HepG2 (cell line): ENCODE measurements around the gene MAP3K20. TPM values are rescaled to one million over a fixed set of nuclear protein-coding genes. Genes with fewer than 3 reads are reported as not detected.

Experiments used
- ATAC-seq: fragments of 200-7000 bp; cut with Tn5 transposase; 3 replicates; pipeline ENCODE4 v1.9.1; 2020; ENCODE audit warnings: mild to moderate bottlenecking, moderate library complexity
- BruUV-seq: library from RNA; stranded (reverse); fragments of 400-500 nt; replicated peaks from 2 replicates; lab custom pipeline; 2021; lab: Mats Ljungman, UMichigan
- CTCF ChIA-PET: fragments of 300-600 bp; formaldehyde crosslinking; extraction: SDS; loops from one replicate; lab custom pipeline; 2021; ENCODE audit warnings: low total read pairs, inconsistent platforms, low intra/inter-chr PET ratio; lab: Yijun Ruan, JAX
- POLR2A ChIA-PET: fragments of 350-600 bp; sonication (Branson Sonifier 250); formaldehyde crosslinking; loops from one replicate; lab custom pipeline; 2020; ENCODE audit warnings: antibody characterized with exemption, inconsistent platforms; lab: Yijun Ruan, JAX
- DNase-seq: peaks from one replicate; pipeline ENCODE4 v3.0.0-alpha.2; 2015; ENCODE audit warnings: low spot score
- FAIRE-seq: peaks from 3 replicates; lab custom pipeline; 2011; peaks lifted over from hg19 to GRCh38; lab: Jason Lieb, UNC
- H2AFZ ChIP-seq: one replicate; pipeline ENCODE4 v1.6.1; 2011; ENCODE audit warnings: low read length, inconsistent platforms
- H3K27ac ChIP-seq: fragments of 300-600 bp; 3 replicates; pipeline ENCODE4 v1.8.0; 2011; ENCODE audit warnings: mixed run types, mild to moderate bottlenecking, mixed read lengths, low read length, inconsistent platforms; ENCODE audit not compliant: insufficient read depth; ENCODE audit errors: extremely low read length
- H3K27me3 ChIP-seq, 2 experiments: fragments of 200-600 bp in 1 of 2; 2 replicates in 1 of 2; 3 replicates in 1 of 2; pipeline versions ENCODE4 v1.6.0 to v1.8.0; 2011; ENCODE audit warnings: low read length in 2 of 2, mild to moderate bottlenecking in 2 of 2, moderate library complexity in 2 of 2, inconsistent platforms in 1 of 2; ENCODE audit not compliant: insufficient read depth in 2 of 2, control insufficient read depth in 1 of 2
- H3K36me3 ChIP-seq, 2 experiments: fragments of 200-600 bp in 1 of 2; replicated peaks in 1 of 2; 2 replicates in 1 of 2; 3 replicates in 1 of 2; pipeline versions ENCODE4 v1.5.1 to v1.8.0; 2011; ENCODE audit warnings: low read length in 2 of 2, inconsistent platforms in 1 of 2; ENCODE audit not compliant: insufficient read depth in 2 of 2, control insufficient read depth in 1 of 2
- H3K4me1 ChIP-seq: 2 replicates; pipeline ENCODE4 v1.5.1; 2012; ENCODE audit warnings: low read length, inconsistent platforms; ENCODE audit not compliant: insufficient read depth
- H3K4me2 ChIP-seq: 2 replicates; pipeline ENCODE4 v1.6.0; 2011; ENCODE audit warnings: low read depth, low read length, inconsistent platforms
- H3K4me3 ChIP-seq, 3 experiments: fragments of 200-600 bp in 1 of 3; sonication (generic), shearing (Covaris generic) in 1 of 3; replicated peaks in 1 of 3; 2 replicates each; pipeline ENCODE4 v1.5.1; 2011 to 2016; ENCODE audit warnings: low read length in 3 of 3, inconsistent platforms in 2 of 3, low read depth in 2 of 3, mild to moderate bottlenecking in 2 of 3, control low read depth in 1 of 3, mixed read lengths in 1 of 3; ENCODE audit not compliant: insufficient read depth in 1 of 3
- H3K79me2 ChIP-seq: one replicate; pipeline ENCODE4 v1.6.1; 2011; ENCODE audit warnings: low read length, inconsistent platforms; ENCODE audit not compliant: insufficient read depth
- H3K9ac ChIP-seq: 2 replicates; pipeline ENCODE4 v1.6.0; 2011; ENCODE audit warnings: mild to moderate bottlenecking, low read depth, low read length, inconsistent platforms; ENCODE audit not compliant: insufficient read depth
- H3K9me3 ChIP-seq: 2 replicates; pipeline ENCODE4 v1.5.1; 2012; ENCODE audit warnings: mild to moderate bottlenecking, low read length
- H4K20me1 ChIP-seq: 2 replicates; pipeline ENCODE4 v1.6.0; 2011; ENCODE audit warnings: inconsistent platforms, mild to moderate bottlenecking, low read length, moderate library complexity; ENCODE audit not compliant: insufficient read depth
- GZF1 ChIP-seq: sonication (generic); formaldehyde crosslinking; IDR thresholded peaks from 2 replicates; pipeline ENCODE4 v1.5.1; 2020; ENCODE audit warnings: mild to moderate bottlenecking, missing genetic modification reagents
- KAT8 ChIP-seq: IDR thresholded peaks from 2 replicates; pipeline ENCODE4 v1.6.1; 2016; ENCODE audit warnings: missing genetic modification reagents, missing compliant biosample characterization
- KDM5B ChIP-seq: sonication (generic); formaldehyde crosslinking; IDR thresholded peaks from 2 replicates; pipeline ENCODE4 v1.4.0; 2020; ENCODE audit warnings: missing genetic modification reagents, mild to moderate bottlenecking, borderline replicate concordance
- RORA ChIP-seq: sonication (generic); formaldehyde crosslinking; IDR thresholded peaks from 2 replicates; pipeline ENCODE4 v1.5.0; 2020; ENCODE audit warnings: mild to moderate bottlenecking, missing genetic modification reagents, moderate library complexity
- TRIM22 ChIP-seq: fragments of 450-650 bp; IDR thresholded peaks from 2 replicates; pipeline ENCODE4 v1.6.1; 2017
- ZBTB8A ChIP-seq: sonication (generic); formaldehyde crosslinking; IDR thresholded peaks from 2 replicates; pipeline ENCODE4 v1.4.0; 2020; ENCODE audit warnings: mild to moderate bottlenecking, low read depth, missing genetic modification reagents, borderline replicate concordance
- ZFP1 ChIP-seq: IDR thresholded peaks from 2 replicates; pipeline ENCODE4 v1.6.1; 2016
- ZFP37 ChIP-seq: sonication (generic); formaldehyde crosslinking; IDR thresholded peaks from 2 replicates; pipeline ENCODE4 v1.4.0; 2020; ENCODE audit warnings: missing genetic modification reagents, borderline replicate concordance
- ZFX ChIP-seq: sonication (generic); formaldehyde crosslinking; IDR thresholded peaks from 2 replicates; pipeline ENCODE4 v1.4.0; 2020; ENCODE audit warnings: mild to moderate bottlenecking, low read depth, missing genetic modification reagents, moderate library complexity
- ZNF180 ChIP-seq: sonication (generic); formaldehyde crosslinking; IDR thresholded peaks from 2 replicates; pipeline ENCODE4 v1.4.0; 2020; ENCODE audit warnings: low read depth, missing genetic modification reagents, borderline replicate concordance
- ZNF329 ChIP-seq: sonication (generic); formaldehyde crosslinking; IDR thresholded peaks from 2 replicates; pipeline ENCODE4 v1.9.0; 2021; ENCODE audit warnings: low read depth, mild to moderate bottlenecking, missing genetic modification reagents
- ZNF430 ChIP-seq: sonication (generic); formaldehyde crosslinking; IDR thresholded peaks from 2 replicates; pipeline ENCODE4 v1.9.0; 2021; ENCODE audit warnings: mild to moderate bottlenecking, missing genetic modification reagents
- ZNF724P ChIP-seq: sonication (generic); formaldehyde crosslinking; IDR thresholded peaks from 2 replicates; pipeline ENCODE4 v1.8.0; 2022; ENCODE audit warnings: missing genetic modification reagents, borderline replicate concordance
- ZNF800 ChIP-seq: sonication (generic); formaldehyde crosslinking; IDR thresholded peaks from 2 replicates; pipeline ENCODE4 v1.4.0; 2020; ENCODE audit warnings: missing genetic modification reagents
- WGBS: methylation state at CpG from one replicate; pipeline ENCODE4 v1.1.6; 2017; ENCODE audit warnings: low lambda C conversion rate; 5-methylcytosine and 5-hydroxymethylcytosine counted together
- in situ Hi-C: cut with HindIII; loops from 2 replicates; pipeline ENCODE4 v1.10.0; 2017; ENCODE audit warnings: low pct_unique_long_range_greater_than_20kb; ENCODE audit not compliant: extremely low pct_ligation_motif_present
- intact Hi-C: fragments of 100-400 bp; cut with micrococcal nuclease; formaldehyde crosslinking; loops from one replicate; pipeline ENCODE4 v1.10.0; 2022; ENCODE audit not compliant: unreplicated experiment
- polyA plus RNA-seq, 8 experiments: library from polyadenylated mRNA; depleted of rRNA in 3 of 8; stranded (reverse) in 7 of 8; unstranded in 1 of 8; fragments of >200 nt; fragmentation: Illumina TruSeq in 4 of 8; extraction: Trizol in 4 of 8; gene quantifications; 2 replicates each; pipeline versions ENCODE4 v1.2.1 to v1.2.3, GENCODE V29; 2011 to 2016; ENCODE audit warnings: low read depth in 4 of 8, missing spikeins in 1 of 8, mixed read lengths in 1 of 8; ENCODE audit not compliant: insufficient read depth in 1 of 8
- total RNA-seq, 5 experiments: library from RNA; depleted of rRNA; stranded (reverse); fragments of >200 nt; fragmentation: Illumina TruSeq; extraction: Trizol; gene quantifications; 2 replicates each; pipeline ENCODE4 v1.2.3, GENCODE V29; 2016; ENCODE audit warnings: low read depth in 1 of 5

The MAP3K20 gene
- total and polyA plus RNA-seq, 2 of the 13 experiments (the other 11 are each of a cell fraction or from before 2014, with no cell fraction given) = 5.2 to 13.5 TPM

- TF ChIP-seq ZBTB8A (CRISPR knock-in tag) (no peak), ZFX (no peak), GZF1 (CRISPR knock-in tag) (no peak), ZFP37 (CRISPR knock-in tag) (no peak), RORA (no peak)
- TF ChIP-seq, all 625 proteins: peak for 0
Measured at GRCh38 chr2:173119944-173120343, 44.3 kb downstream of the MAP3K20 start (continued).

- Histone ChIP-seq H3K27ac (no peak overlapping the region), H3K9me3 (no peaks in the 10 kb centered on the region), H3K4me1 (no peaks in the 10 kb centered on the region), H4K20me1 (no peaks in the 10 kb centered on the region), H3K79me2 (no peaks in the 10 kb centered on the region), H3K36me3 (no peaks in the 10 kb centered on the region), H3K4me2 (no peak overlapping the region), H3K4me3 (no peak overlapping the region), H2AFZ (no peak overlapping the region), H3K9ac (no peak overlapping the region)
- DNase-seq (no peak), FAIRE-seq (no peak), ATAC-seq (no peak)
- BruUV-seq = no TSS peak
- ChIA-PET CTCF (no interaction called here), POLR2A (no interaction called here)
- in situ Hi-C loops (no loop called here), intact Hi-C loops (no loop called here)
- 100% methylated on average over 1 of the region's 1 CpG for WGBS
- no peak for TF ChIP-seq KDM5B (CRISPR knock-in tag)
- no peak for TF ChIP-seq ZNF180 (CRISPR knock-in tag)
- TF ChIP-seq ZNF800 (CRISPR knock-in tag) = no peak
- no peak for TF ChIP-seq TRIM22
- TF ChIP-seq ZFP1 (CRISPR knock-in tag) = no peak
- TF ChIP-seq ZNF329 (CRISPR knock-in tag) = no peak
- TF ChIP-seq KAT8 (CRISPR knock-in tag) = no peak
- TF ChIP-seq ZNF430 (CRISPR knock-in tag) = no peak
- TF ChIP-seq ZNF724P (CRISPR knock-in tag) = no peak
- TF ChIP-seq, all 625 proteins: peak for 0
- H3K27me3 ChIP-seq = no peaks in the 10 kb centered on the region
Measured at GRCh38 chr2:173122936-173123335, 47.3 kb downstream of the MAP3K20 start.
